B cell (primary cell): ENCODE measurements around the gene KRTDAP. TPM values are rescaled to one million over a fixed set of nuclear protein-coding genes. Genes with fewer than 3 reads are reported as not detected.

Experiments used
- ATAC-seq: fragments of 200-7000 bp; cut with Tn5 transposase; one replicate; pipeline ENCODE4 v1.10.0; 2021; ENCODE audit warnings: low read depth, mild to moderate bottlenecking, moderate number of reproducible peaks, moderate library complexity
- CTCF ChIA-PET: fragments of 350-600 bp; sonication (Branson Sonifier 250); formaldehyde crosslinking; loops from one replicate; lab custom pipeline; 2021; ENCODE audit warnings: antibody characterized with exemption, inconsistent platforms; lab: Charles Lee
- POLR2A ChIA-PET: fragments of 350-600 bp; sonication (Branson Sonifier 250); formaldehyde crosslinking; loops from one replicate; lab custom pipeline; 2021; ENCODE audit warnings: antibody characterized with exemption; lab: Charles Lee
- DNase-seq: peaks from one replicate; pipeline ENCODE4 v3.0.0; 2013
- H2AFZ ChIP-seq: 2 replicates; pipeline ENCODE4 v1.6.1; 2012; ENCODE audit warnings: mild to moderate bottlenecking, low read depth, low read length; ENCODE audit not compliant: insufficient read depth, poor library complexity, severe bottlenecking
- H3K27ac ChIP-seq, 2 donors: 1 replicate in 1 of 2; 2 replicates in 1 of 2; pipeline ENCODE4 v1.5.1; 2012 to 2013; ENCODE audit warnings: low read length in 2 of 2, mild to moderate bottlenecking in 2 of 2, moderate library complexity in 1 of 2
- H3K27me3 ChIP-seq, 4 experiments: fragments of 200-600 bp in 1 of 4; sonication (generic) in 1 of 4; replicated peaks in 1 of 4; 1 replicate in 2 of 4; 2 replicates in 2 of 4; pipeline versions ENCODE4 v1.6.1 to v1.7.0; 2013 to 2016; ENCODE audit warnings: low read length in 3 of 4, mild to moderate bottlenecking in 2 of 4, mixed read lengths in 1 of 4, moderate library complexity in 1 of 4; ENCODE audit not compliant: insufficient read depth in 4 of 4, control insufficient read depth in 3 of 4; ENCODE audit errors: control extremely low read depth in 1 of 4
- H3K36me3 ChIP-seq, 2 experiments: replicated peaks in 1 of 2; 1 replicate in 1 of 2; 2 replicates in 1 of 2; pipeline versions ENCODE4 v1.6.1 to v1.7.1; 2013; ENCODE audit warnings: low read length in 1 of 2; ENCODE audit not compliant: insufficient read depth in 2 of 2, control insufficient read depth in 1 of 2; ENCODE audit errors: control extremely low read depth in 1 of 2, extremely low read depth in 1 of 2
- H3K4me1 ChIP-seq, 2 donors: fragments of 200-600 bp in 1 of 2; sonication (generic) in 1 of 2; 1 replicate in 1 of 2; 2 replicates in 1 of 2; pipeline versions ENCODE4 v1.5.1 to v1.6.1; 2013 to 2017; ENCODE audit warnings: low read length in 2 of 2; ENCODE audit not compliant: control insufficient read depth in 2 of 2, insufficient read depth in 2 of 2
- H3K4me2 ChIP-seq: replicated peaks from 2 replicates; pipeline ENCODE3; 2012; ENCODE audit warnings: mild to moderate bottlenecking, low read depth, low read length; ENCODE audit not compliant: poor library complexity, severe bottlenecking
- H3K4me3 ChIP-seq, 5 experiments: fragments of 200-600 bp in 1 of 5; sonication (generic) in 1 of 5; 1 replicate in 3 of 5; 2 replicates in 2 of 5; pipeline versions ENCODE4 v1.5.1 to v1.7.0; 2011 to 2016; ENCODE audit warnings: low read length in 4 of 5, mild to moderate bottlenecking in 4 of 5, low read depth in 2 of 5, control low read depth in 1 of 5, moderate library complexity in 1 of 5; ENCODE audit not compliant: insufficient read depth in 1 of 5; ENCODE audit errors: control extremely low read depth in 1 of 5, extremely low read depth in 1 of 5
- H3K79me2 ChIP-seq: fragments of 200-600 bp; sonication (generic); one replicate; pipeline ENCODE4 v1.6.0; 2016; ENCODE audit warnings: low read length; ENCODE audit not compliant: control insufficient read depth, insufficient read depth
- H3K9ac ChIP-seq: fragments of 200-600 bp; sonication (generic); 2 replicates; pipeline ENCODE4 v1.6.1; 2017; ENCODE audit warnings: mild to moderate bottlenecking, low read length, moderate library complexity
- H3K9me3 ChIP-seq, 3 donors: one replicate each; pipeline versions ENCODE4 v1.6.1 to v1.7.1; 2013; ENCODE audit warnings: low read length in 2 of 3; ENCODE audit not compliant: control insufficient read depth in 2 of 3, insufficient read depth in 1 of 3; ENCODE audit errors: control extremely low read depth in 1 of 3
- H4K20me1 ChIP-seq: 2 replicates; pipeline ENCODE4 v1.6.0; 2012; ENCODE audit warnings: mild to moderate bottlenecking, low read length; ENCODE audit not compliant: insufficient read depth, control insufficient read depth, poor library complexity, severe bottlenecking
- H3K27ac Mint-ChIP-seq: one replicate; pipeline ENCODE4 v1.8.0; 2021; ENCODE audit warnings: mixed read lengths
- H3K27me3 Mint-ChIP-seq: one replicate; pipeline ENCODE4 v1.8.0; 2021; ENCODE audit warnings: mixed read lengths
- H3K4me1 Mint-ChIP-seq: one replicate; pipeline ENCODE4 v1.8.0; 2021; ENCODE audit warnings: mixed read lengths
- H3K4me3 Mint-ChIP-seq: one replicate; pipeline ENCODE4 v1.8.0; 2021; ENCODE audit warnings: mixed read lengths
- H3K9me3 Mint-ChIP-seq: one replicate; pipeline ENCODE4 v1.8.0; 2022; ENCODE audit warnings: mixed read lengths; ENCODE audit not compliant: insufficient read depth
- EZH2 ChIP-seq: IDR thresholded peaks from 2 replicates; pipeline ENCODE4 v1.6.1; 2012; ENCODE audit warnings: borderline replicate concordance, low read depth, mild to moderate bottlenecking, moderate library complexity, low read length; ENCODE audit not compliant: insufficient read depth, poor library complexity, severe bottlenecking
- WGBS: methylation state at CpG from one replicate; pipeline ENCODE4 v1.1.5; 2013; ENCODE audit warnings: missing lambda C conversion rate; ENCODE audit not compliant: insufficient coverage; 5-methylcytosine and 5-hydroxymethylcytosine counted together
- intact Hi-C: fragments of 100-400 bp; cut with micrococcal nuclease; formaldehyde crosslinking; loops from one replicate; pipeline ENCODE4 v1.10.0; 2022
- polyA plus RNA-seq: library from polyadenylated mRNA; depleted of rRNA; stranded (reverse); fragments of >200 nt; gene quantifications from 2 replicates; pipeline ENCODE4 v1.2.3, GENCODE V29; 2012
- total RNA-seq, 2 donors: library from RNA; stranded (reverse); fragments of 120-200 nt in 1 of 2; gene quantifications; 1 replicate in 1 of 2; 2 replicates in 1 of 2; pipeline versions ENCODE4 v1.2.3 to v1.2.4, GENCODE V29; 2013 to 2022
- TF ChIP-seq, protein P1 (sequence below): fragments of 200-600 bp; IDR thresholded peaks from one replicate; pipeline ENCODE4 v1.8.0; 2022; ENCODE audit warnings: antibody characterized with exemption, mild to moderate bottlenecking

The KRTDAP gene
- total and polyA plus RNA-seq, 2 donors (not counting 1 experiment from before 2014, with no cell fraction given), result not detected

- H4K20me1 ChIP-seq, result no peaks in the 10 kb centered on the region
- H3K27me3 ChIP-seq, result no peaks in the 10 kb centered on the region
- H3K79me2 ChIP-seq, result no peaks in the 10 kb centered on the region
- DNase-seq, result peak; percentile 57
- Mint-ChIP-seq H3K27me3 (no peaks in the 10 kb centered on the region), H3K4me1 (peaks cover 61% of the 10 kb centered on the region), H3K4me3 (peak overlapping the region; percentile 9), H3K27ac (peak overlapping the region; percentile 7), H3K9me3 (no peaks in the 10 kb centered on the region)
- H2AFZ ChIP-seq, result no peak overlapping the region
- no peaks in the 10 kb centered on the region for H3K9me3 ChIP-seq
- H3K9ac ChIP-seq, result no peak overlapping the region
- peak overlapping the region in 1 of 5 experiments; percentile 3 for H3K4me3 ChIP-seq
- ChIA-PET POLR2A (interaction anchor here (0.6 kb wide), 1 partner anchor 136 kb away, joined by 3 read pairs; no protein-coding TSS in a partner anchor), CTCF (interaction anchor here (0.6 to 1.5 kb wide), 4 partner anchors 9 to 123 kb away, joined by 3 to 4 read pairs (median 4); partner anchors contain the start of gene FFAR1)
- no peak for ATAC-seq
- H3K4me2 ChIP-seq, result peak overlapping the region; percentile 60
- 66% methylated on average over 4 of the region's 5 CpGs for WGBS
- H3K36me3 ChIP-seq, result no peaks in the 10 kb centered on the region
- TF ChIP-seq EZH2, result no peak
- TF ChIP-seq, protein P1, sequence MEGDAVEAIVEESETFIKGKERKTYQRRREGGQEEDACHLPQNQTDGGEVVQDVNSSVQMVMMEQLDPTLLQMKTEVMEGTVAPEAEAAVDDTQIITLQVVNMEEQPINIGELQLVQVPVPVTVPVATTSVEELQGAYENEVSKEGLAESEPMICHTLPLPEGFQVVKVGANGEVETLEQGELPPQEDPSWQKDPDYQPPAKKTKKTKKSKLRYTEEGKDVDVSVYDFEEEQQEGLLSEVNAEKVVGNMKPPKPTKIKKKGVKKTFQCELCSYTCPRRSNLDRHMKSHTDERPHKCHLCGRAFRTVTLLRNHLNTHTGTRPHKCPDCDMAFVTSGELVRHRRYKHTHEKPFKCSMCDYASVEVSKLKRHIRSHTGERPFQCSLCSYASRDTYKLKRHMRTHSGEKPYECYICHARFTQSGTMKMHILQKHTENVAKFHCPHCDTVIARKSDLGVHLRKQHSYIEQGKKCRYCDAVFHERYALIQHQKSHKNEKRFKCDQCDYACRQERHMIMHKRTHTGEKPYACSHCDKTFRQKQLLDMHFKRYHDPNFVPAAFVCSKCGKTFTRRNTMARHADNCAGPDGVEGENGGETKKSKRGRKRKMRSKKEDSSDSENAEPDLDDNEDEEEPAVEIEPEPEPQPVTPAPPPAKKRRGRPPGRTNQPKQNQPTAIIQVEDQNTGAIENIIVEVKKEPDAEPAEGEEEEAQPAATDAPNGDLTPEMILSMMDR, result no peak
- intact Hi-C loops, result no loop called here
- no peak overlapping the region for H3K27ac ChIP-seq
- H3K4me1 ChIP-seq, result peaks cover 61 to 67% of the 10 kb centered on the region in 2 donors
These were observed 33.1 kb downstream of the KRTDAP start for GRCh38 chr19:35457173-35457572.

DNA sequence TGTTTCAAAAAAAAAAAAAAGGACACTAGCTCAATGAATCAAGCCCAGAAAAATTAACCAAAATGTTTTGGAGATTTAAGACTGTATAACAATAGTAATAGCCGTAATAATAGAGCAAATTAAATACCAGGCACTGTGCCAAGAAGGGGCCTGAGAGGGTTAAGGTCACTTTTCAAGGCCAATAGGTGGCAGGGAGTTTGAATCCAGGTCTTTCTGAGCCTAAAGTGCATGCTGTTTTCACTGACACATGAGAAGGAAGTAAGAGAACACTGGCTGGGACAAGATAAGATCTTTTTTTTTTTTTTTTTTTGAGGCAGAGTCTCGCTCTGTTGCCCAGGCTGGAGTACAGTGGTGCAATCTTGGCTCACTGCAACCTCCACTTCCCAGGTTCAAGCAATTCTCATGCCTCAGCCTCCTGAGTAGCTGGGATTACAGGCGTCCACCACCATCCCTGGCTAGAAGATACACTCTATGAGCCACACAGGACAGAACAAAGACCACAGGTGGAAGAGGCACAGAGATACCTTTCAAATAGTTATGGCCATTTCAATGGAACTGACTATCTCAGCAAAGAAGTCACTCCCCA, 34.6 kb downstream of the KRTDAP start:
- no peaks in the 10 kb centered on the region for H3K9me3 Mint-ChIP-seq

More for the DNA sequence above, 34.6 kb downstream of the KRTDAP start:
- DNase-seq (no peak), ATAC-seq (no peak)
- Histone ChIP-seq H3K4me3 (no peak overlapping the region), H3K36me3 (no peaks in the 10 kb centered on the region), H3K27ac (no peak overlapping the region), H3K27me3 (no peaks in the 10 kb centered on the region), H3K4me1 (peaks cover 57 to 61% of the 10 kb centered on the region in 2 donors), H3K9me3 (no peaks in the 10 kb centered on the region), H2AFZ (no peak overlapping the region), H4K20me1 (no peaks in the 10 kb centered on the region), H3K9ac (no peak overlapping the region), H3K79me2 (no peaks in the 10 kb centered on the region), H3K4me2 (no peak overlapping the region)
- H3K4me1 Mint-ChIP-seq, result peaks cover 60% of the 10 kb centered on the region
- no peak overlapping the region for H3K27ac Mint-ChIP-seq
- ChIA-PET CTCF (interaction anchor here (0.7 kb wide), 1 partner anchor 122 kb away, joined by 4 read pairs; no protein-coding TSS in a partner anchor), POLR2A (no interaction called here)
- TF ChIP-seq, protein P1, result no peak
- no peak for TF ChIP-seq EZH2
- intact Hi-C loops, result no loop called here
- H3K27me3 Mint-ChIP-seq, result no peaks in the 10 kb centered on the region
- WGBS, result 100% methylated on average over 2 of the region's 3 CpGs
- no peak overlapping the region for H3K4me3 Mint-ChIP-seq
